GM12878 (cell line): ENCODE measurements around the gene TXLNA. TPM values are rescaled to one million over a fixed set of nuclear protein-coding genes. Genes with fewer than 3 reads are reported as not detected.

Experiments
- ASH2L ChIP-seq: fragments of 300-600, 200-600 bp; sonication (generic); IDR thresholded peaks from 2 replicates; pipeline ENCODE4 v1.6.1; 2017; ENCODE audit warnings: low read depth, mild to moderate bottlenecking, borderline replicate concordance
- BACH1 ChIP-seq: fragments of 450-650 bp; IDR thresholded peaks from 2 replicates; pipeline ENCODE4 v1.6.1; 2017; ENCODE audit warnings: mild to moderate bottlenecking, borderline replicate concordance
- BCLAF1 ChIP-seq: fragments of 450-650 bp; IDR thresholded peaks from 2 replicates; pipeline ENCODE4 v1.6.1; 2017; ENCODE audit warnings: antibody characterized with exemption, mild to moderate bottlenecking, moderate library complexity
- CHD2 ChIP-seq: IDR thresholded peaks from 2 replicates; pipeline ENCODE4 v1.6.1; 2011; ENCODE audit warnings: low read depth, low read length, improper control_type of control experiment, borderline replicate concordance
- CUX1 ChIP-seq: IDR thresholded peaks from 2 replicates; pipeline ENCODE4 v1.6.1; 2012; ENCODE audit warnings: improper control_type of control experiment, low read depth, low read length; ENCODE audit not compliant: insufficient replicate concordance
- GATAD2B ChIP-seq: fragments of 450-650 bp; conservative IDR thresholded peaks from 2 replicates; pipeline ENCODE4 v1.6.1; 2017; ENCODE audit warnings: low read depth, mild to moderate bottlenecking, moderate library complexity
- KDM1A ChIP-seq: fragments of 200-600 bp; sonication (generic); IDR thresholded peaks from 2 replicates; pipeline ENCODE4 v1.6.1; 2016; ENCODE audit warnings: borderline replicate concordance
- MTA3 ChIP-seq: IDR thresholded peaks from 2 replicates; pipeline ENCODE4 v1.6.1; 2012; ENCODE audit warnings: low read length, inconsistent platforms, borderline replicate concordance
- MYB ChIP-seq: fragments of 150-350 bp; IDR thresholded peaks from 2 replicates; pipeline ENCODE4 v1.6.1; 2014; ENCODE audit warnings: mild to moderate bottlenecking, low read depth, low read length, borderline replicate concordance
- NFYA ChIP-seq: IDR thresholded peaks from 2 replicates; pipeline ENCODE4 v1.6.1; 2011; ENCODE audit warnings: low read depth, mild to moderate bottlenecking, low read length, improper control_type of control experiment, borderline replicate concordance
- PKNOX1 ChIP-seq: fragments of 450-650 bp; IDR thresholded peaks from 2 replicates; pipeline ENCODE4 v1.6.1; 2016; ENCODE audit warnings: mild to moderate bottlenecking
- POLR2AphosphoS2 ChIP-seq: IDR thresholded peaks from 2 replicates; pipeline ENCODE4 v1.6.1; 2011; ENCODE audit warnings: low read depth, mild to moderate bottlenecking, low read length, improper control_type of control experiment, moderate library complexity
- SMAD5 ChIP-seq: IDR thresholded peaks from 2 replicates; pipeline ENCODE4 v1.6.1; 2016; ENCODE audit warnings: antibody characterized with exemption, low read depth
- SRF ChIP-seq, 2 experiments: IDR thresholded peaks; 2 replicates each; pipeline ENCODE4 v1.6.1; 2011; ENCODE audit warnings: low read depth in 2 of 2, low read length in 2 of 2, mild to moderate bottlenecking in 1 of 2, moderate library complexity in 1 of 2
- ZBTB11 ChIP-seq: fragments of 450-650 bp; formaldehyde crosslinking; IDR thresholded peaks from 2 replicates; pipeline ENCODE4 v1.5.0; 2022; ENCODE audit warnings: mild to moderate bottlenecking, missing genetic modification characterization
- ZNF24 ChIP-seq: fragments of 450-650 bp; IDR thresholded peaks from 2 replicates; pipeline ENCODE4 v1.6.1; 2017; ENCODE audit warnings: antibody characterized with exemption, mild to moderate bottlenecking
- polyA plus RNA-seq, 11 experiments: library from polyadenylated mRNA; depleted of rRNA in 4 of 11; unstranded in 6 of 11; stranded (reverse) in 5 of 11; fragments of >200 nt; fragmentation: Nextera tagmentation in 4 of 11; fragmentation: Illumina TruSeq in 1 of 11; extraction: Ambion mirVana in 4 of 11; extraction: Trizol in 1 of 11; gene quantifications; 1 replicate in 1 of 11; 2 replicates in 10 of 11; pipeline versions ENCODE4 v1.2.1 to v1.2.3, GENCODE V29; 2011 to 2016; ENCODE audit warnings: inconsistent platforms in 2 of 11, missing spikeins in 2 of 11, low read depth in 1 of 11
- total RNA-seq, 4 experiments: library from RNA; depleted of rRNA in 3 of 4; stranded (reverse); fragments of >200 nt in 3 of 4; fragmentation: Illumina TruSeq in 1 of 4; extraction: Trizol in 1 of 4; gene quantifications; 2 replicates each; pipeline versions ENCODE4 v1.2.1 to v1.2.3, GENCODE V29; 2013 to 2021

The TXLNA gene
- total and polyA plus RNA-seq, 10 of the 15 experiments (the other 5 are each of a cell fraction or from before 2014, with no cell fraction given) = 7.2 to 93.7 (median 47.9) TPM

GRCh38 chr1:32179443-32180185 is at the start of gene TXLNA (continued):
- no peak for TF ChIP-seq CUX1
- TF ChIP-seq BACH1 = peak; percentile 99
- no peak for TF ChIP-seq ASH2L
- no peak for TF ChIP-seq BCLAF1
- TF ChIP-seq NFYA = no peak
- TF ChIP-seq ZBTB11 (CRISPR knock-in tag) = 0 out of 2 replicates have a peak, but pooled peaks have one; percentile 20
- no peak for TF ChIP-seq MTA3
- no peak for TF ChIP-seq SRF (IDR thresholded peaks at IDR 0.05; ENCODE audit: low read depth in 2 of 2, low read length in 2 of 2)
- no peak for TF ChIP-seq KDM1A
- TF ChIP-seq ZNF24 = peak; percentile 30; the same call in 1 of the 2 replicates
- peak; percentile 62; the same call in 1 of the 2 replicates for TF ChIP-seq SMAD5
- TF ChIP-seq PKNOX1 = peak; percentile 91
- TF ChIP-seq POLR2AphosphoS2 = peak; percentile 74; the same call in 1 of the 2 replicates
- TF ChIP-seq MYB = no peak
- TF ChIP-seq GATAD2B = peak; percentile 96
- peak; percentile 70; the same call in 1 of the 2 replicates for TF ChIP-seq CHD2
